Neural cell (in vitro differentiated cells): ENCODE results near the gene EVA1B.

Source experiments
- EP300 ChIP-seq: fragments of 450-650 bp; conservative IDR thresholded peaks from 2 replicates; pipeline ENCODE4 v1.6.1; 2014; ENCODE audit warnings: antibody characterized with exemption, mild to moderate bottlenecking, moderate library complexity; ENCODE audit not compliant: poor library complexity, severe bottlenecking
- EZH2 ChIP-seq: fragments of 200-600, 300-800 bp; shearing (Covaris generic), sonication (generic); IDR thresholded peaks from 2 replicates; pipeline ENCODE4 v1.6.1; 2014; ENCODE audit warnings: antibody characterized with exemption, low read length, borderline replicate concordance, mild to moderate bottlenecking; ENCODE audit not compliant: insufficient read depth, poor library complexity, severe bottlenecking
- MXI1 ChIP-seq: fragments of 450-650 bp; conservative IDR thresholded peaks from 2 replicates; pipeline ENCODE4 v1.6.1; 2014; ENCODE audit warnings: antibody characterized with exemption, mild to moderate bottlenecking; ENCODE audit not compliant: poor library complexity, severe bottlenecking
- POLR2AphosphoS5 ChIP-seq: IDR thresholded peaks from 2 replicates; pipeline ENCODE4 v1.6.1; 2012
- SMC3 ChIP-seq: fragments of 450-650 bp; conservative IDR thresholded peaks from 2 replicates; pipeline ENCODE4 v1.6.1; 2014; ENCODE audit warnings: antibody characterized with exemption, mild to moderate bottlenecking, moderate library complexity; ENCODE audit not compliant: poor library complexity
- TF ChIP-seq, protein P1 (sequence below): fragments of 450-650 bp; IDR thresholded peaks from 2 replicates; pipeline ENCODE4 v1.5.1; 2014; ENCODE audit warnings: antibody characterized with exemption, mild to moderate bottlenecking, moderate library complexity; ENCODE audit not compliant: poor library complexity, severe bottlenecking
- TF ChIP-seq, protein P2 (sequence below): IDR thresholded peaks from 2 replicates; pipeline ENCODE4 v1.6.1; 2012; ENCODE audit warnings: borderline replicate concordance

DNA sequence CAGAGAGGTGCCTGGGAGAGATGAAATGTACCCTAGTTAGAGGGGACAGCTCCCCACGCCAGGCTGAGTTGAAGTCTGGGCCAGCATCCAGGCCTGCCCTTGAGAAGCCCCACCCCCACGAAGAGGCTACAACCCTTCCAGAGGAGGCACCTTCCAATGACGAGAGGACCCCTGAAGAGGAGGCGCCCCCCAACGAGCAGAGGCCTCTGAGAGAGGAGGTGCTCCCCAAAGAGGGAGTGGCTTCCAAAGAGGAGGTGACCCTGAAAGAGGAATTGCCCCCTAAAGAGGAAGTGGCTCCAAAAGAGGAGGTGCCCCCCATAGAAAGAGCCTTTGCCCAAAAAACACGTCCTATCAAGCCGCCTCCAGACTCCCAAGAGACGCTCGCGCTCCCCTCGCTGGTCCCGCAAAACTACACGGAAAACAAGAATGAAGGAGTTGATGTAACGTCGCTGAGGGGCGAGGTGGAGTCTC lies 3.1 kb downstream of the EVA1B start:
- TF ChIP-seq POLR2AphosphoS5: no peak
- TF ChIP-seq EP300: no peak
- TF ChIP-seq, protein P1, sequence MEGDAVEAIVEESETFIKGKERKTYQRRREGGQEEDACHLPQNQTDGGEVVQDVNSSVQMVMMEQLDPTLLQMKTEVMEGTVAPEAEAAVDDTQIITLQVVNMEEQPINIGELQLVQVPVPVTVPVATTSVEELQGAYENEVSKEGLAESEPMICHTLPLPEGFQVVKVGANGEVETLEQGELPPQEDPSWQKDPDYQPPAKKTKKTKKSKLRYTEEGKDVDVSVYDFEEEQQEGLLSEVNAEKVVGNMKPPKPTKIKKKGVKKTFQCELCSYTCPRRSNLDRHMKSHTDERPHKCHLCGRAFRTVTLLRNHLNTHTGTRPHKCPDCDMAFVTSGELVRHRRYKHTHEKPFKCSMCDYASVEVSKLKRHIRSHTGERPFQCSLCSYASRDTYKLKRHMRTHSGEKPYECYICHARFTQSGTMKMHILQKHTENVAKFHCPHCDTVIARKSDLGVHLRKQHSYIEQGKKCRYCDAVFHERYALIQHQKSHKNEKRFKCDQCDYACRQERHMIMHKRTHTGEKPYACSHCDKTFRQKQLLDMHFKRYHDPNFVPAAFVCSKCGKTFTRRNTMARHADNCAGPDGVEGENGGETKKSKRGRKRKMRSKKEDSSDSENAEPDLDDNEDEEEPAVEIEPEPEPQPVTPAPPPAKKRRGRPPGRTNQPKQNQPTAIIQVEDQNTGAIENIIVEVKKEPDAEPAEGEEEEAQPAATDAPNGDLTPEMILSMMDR: no peak
- TF ChIP-seq SMC3: no peak
- TF ChIP-seq EZH2: no peak
- TF ChIP-seq, protein P2, sequence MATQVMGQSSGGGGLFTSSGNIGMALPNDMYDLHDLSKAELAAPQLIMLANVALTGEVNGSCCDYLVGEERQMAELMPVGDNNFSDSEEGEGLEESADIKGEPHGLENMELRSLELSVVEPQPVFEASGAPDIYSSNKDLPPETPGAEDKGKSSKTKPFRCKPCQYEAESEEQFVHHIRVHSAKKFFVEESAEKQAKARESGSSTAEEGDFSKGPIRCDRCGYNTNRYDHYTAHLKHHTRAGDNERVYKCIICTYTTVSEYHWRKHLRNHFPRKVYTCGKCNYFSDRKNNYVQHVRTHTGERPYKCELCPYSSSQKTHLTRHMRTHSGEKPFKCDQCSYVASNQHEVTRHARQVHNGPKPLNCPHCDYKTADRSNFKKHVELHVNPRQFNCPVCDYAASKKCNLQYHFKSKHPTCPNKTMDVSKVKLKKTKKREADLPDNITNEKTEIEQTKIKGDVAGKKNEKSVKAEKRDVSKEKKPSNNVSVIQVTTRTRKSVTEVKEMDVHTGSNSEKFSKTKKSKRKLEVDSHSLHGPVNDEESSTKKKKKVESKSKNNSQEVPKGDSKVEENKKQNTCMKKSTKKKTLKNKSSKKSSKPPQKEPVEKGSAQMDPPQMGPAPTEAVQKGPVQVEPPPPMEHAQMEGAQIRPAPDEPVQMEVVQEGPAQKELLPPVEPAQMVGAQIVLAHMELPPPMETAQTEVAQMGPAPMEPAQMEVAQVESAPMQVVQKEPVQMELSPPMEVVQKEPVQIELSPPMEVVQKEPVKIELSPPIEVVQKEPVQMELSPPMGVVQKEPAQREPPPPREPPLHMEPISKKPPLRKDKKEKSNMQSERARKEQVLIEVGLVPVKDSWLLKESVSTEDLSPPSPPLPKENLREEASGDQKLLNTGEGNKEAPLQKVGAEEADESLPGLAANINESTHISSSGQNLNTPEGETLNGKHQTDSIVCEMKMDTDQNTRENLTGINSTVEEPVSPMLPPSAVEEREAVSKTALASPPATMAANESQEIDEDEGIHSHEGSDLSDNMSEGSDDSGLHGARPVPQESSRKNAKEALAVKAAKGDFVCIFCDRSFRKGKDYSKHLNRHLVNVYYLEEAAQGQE: no peak
- no peak for TF ChIP-seq MXI1
